Stimulated activated CD4-positive, alpha-beta T cell treated with anti-CD3 and anti-CD28 coated beads, TNF-alpha, amount 100 ng/mL, for 4 hours (primary cell): Measurements from ENCODE around the gene PSRC1.
"Not testable (repeated sequence)": the region's sequence is repeated elsewhere in the genome, so short reads cannot be mapped to it uniquely, and the experiment has no call there.

ENCODE experiments used
- DNase-seq, 3 experiments: peaks; one replicate each; pipeline ENCODE4 v3.0.0-alpha.2; 2020; ENCODE audit warnings: low read depth in 3 of 3

PSRC1 gene

DNA sequence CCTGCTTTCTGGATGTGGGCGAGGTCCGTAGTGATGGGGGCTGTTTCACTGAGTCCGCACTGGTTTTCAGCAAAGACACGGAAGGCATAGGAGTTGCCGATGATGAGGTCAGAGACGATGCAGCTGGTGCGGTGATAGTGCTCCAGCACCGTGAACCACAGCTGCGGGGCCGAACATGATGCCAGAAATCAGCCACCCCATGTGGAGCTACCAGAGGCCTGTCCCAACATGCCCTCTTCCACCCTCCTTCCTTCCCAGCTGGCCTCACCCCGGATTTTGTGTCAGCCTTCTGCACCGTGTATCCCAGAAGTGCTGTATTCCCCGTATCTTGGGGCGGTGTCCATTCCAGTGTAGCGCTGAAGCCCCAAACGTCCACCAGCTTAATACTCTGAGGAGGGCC lies 13.8 kb upstream of the PSRC1 start:
- DNase-seq: no peak

DNA sequence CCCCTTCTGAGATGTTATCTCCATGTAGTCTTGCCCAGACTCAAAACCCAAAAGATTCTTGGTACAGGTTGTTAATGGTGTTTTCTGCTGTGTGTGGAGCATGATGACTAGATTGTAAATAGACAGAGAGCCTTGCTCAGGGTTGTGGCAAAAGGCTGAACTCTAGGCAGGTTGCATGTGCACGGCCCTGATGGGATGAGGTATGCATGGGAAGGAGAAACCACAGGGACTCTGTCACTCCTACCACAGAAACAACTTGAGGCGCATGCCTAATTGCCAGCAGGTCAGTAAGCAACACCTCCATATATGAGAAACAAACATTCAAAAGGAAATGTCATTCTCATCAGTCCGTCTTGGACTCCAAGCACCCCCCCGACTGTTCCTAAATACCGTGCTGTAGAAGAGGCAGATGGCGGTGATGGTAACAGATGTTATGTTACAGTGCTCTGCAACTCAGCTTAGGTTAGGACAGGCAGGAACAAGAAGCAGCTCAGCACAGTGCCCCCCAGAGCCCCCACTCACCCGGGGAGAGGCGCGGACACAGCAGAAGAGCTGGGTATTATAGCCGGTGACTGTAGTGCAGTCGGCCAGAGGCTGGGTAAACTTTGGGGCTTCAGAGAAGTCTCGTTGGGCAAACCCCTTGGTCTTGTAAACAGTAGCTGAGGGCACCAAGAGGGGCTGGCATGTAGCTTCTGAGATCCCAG lies 12.9 kb upstream of the PSRC1 start:
- no peak for DNase-seq

DNA sequence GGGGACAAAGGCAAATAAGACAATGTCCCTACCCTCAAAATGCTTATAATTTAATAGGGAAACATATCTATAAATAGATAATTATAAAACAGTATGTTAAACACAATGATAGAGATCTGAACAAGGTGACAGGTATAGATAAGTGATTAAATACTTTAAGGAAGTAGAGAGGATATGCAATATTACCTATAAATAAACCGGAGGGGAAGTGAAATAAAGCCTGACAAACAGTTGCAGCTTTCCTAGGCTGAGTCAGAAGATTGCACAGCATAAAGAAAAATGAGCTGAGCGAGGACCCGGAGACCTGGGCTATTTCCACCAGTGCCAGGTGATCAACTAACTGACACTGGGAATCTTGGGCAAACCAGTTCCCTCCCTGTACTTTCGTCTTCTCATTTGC lies 11.5 kb upstream of the PSRC1 start:
- no peak for DNase-seq

DNA sequence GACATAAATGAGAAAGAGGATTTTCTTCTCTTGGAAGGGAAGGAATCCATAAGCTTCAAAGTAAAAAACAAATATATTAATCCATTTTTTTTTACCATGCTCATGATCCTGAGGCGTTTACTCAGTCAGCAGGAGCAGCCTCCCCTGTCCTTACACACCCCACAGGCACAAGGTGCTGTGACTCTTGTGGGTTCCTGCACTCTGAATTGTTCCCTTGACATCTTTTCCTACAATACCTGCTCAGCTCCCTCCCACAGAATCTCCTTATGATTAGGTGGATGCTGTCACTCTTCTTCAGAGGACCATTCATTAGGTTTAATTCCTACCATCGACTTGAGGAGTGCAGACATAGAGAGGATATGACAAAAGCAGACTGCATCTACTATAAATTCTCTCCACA lies 10.1 kb upstream of the PSRC1 start:
- no peak for DNase-seq

DNA sequence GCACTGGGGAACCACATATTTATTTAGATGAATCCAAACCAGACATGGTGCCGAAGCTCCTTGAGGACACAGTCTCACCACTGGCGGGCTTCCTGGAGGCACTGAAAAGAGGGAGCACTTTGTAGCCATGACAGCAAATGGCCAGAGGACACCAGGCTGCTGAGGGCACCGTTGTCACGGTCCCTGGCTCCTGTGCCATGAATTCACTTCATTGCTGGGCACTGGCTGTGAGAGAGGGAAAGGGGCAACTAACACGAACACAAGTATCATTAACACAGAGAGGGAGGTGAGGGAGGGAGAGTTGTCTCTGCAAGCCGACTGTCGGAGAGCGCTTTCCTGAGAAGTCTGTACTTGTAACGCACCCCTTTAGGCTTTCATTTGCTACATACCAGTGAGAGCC lies 9.4 kb upstream of the PSRC1 start:
- DNase-seq: no peak

DNA sequence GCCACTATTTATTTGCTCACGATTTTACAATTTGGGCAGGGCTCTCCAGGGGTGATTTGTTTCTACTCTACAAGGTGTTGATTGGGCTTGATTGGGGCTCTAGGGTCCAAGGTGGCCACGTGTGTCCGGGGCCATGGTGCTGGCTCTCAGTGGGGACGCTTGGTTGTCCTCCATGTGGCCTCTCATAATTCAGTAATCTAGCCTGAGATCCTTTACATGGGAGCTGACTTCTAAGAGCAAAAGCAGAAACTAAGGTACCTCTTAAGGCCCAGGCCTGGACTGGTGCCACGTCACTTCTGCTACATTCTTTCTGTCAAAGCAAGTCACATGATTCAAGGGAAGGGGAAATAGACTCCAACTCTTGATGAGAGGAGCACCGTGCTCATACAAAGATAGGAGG lies 8.1 kb upstream of the PSRC1 start:
- DNase-seq: no peak

DNA sequence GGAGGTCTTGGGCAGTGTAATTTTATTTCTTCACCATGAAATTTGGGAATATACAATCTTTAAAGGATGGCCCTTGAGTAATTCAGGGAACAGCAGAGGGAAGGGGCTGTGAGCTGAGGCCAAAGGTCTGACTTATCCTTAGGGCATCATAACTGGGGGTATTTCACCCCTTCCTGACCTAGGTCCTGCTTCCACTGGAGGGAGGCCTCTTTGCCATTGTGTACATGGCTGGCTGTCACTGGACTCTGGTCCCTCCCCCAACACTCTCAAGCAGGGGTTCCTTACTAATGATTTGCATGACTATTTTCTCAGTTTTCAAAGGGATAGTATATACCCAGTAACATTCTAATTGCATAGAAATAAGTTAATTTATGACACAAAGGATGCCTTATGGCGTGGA lies 7.2 kb upstream of the PSRC1 start:
- DNase-seq: no peak

DNA sequence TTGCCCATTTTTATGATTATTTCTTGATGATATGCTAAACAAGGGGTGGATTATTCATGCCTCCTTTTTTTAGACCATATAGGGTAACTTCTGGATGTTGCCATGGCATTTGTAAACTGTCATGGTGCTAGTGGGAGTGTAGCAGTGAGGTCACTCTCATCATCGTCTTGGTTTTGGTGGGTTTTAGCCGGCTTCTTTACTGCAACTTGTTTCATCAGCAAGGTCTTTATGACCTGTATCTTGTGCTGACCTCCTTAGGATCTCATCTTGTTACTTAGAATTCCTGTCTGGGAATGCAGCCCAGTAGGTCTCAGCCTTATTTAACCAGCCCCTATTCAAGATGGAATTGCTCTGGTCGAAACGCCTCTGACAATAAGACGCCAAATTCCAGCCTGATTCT lies 3.8 kb upstream of the PSRC1 start:
- not testable (repeated sequence) for DNase-seq

DNA sequence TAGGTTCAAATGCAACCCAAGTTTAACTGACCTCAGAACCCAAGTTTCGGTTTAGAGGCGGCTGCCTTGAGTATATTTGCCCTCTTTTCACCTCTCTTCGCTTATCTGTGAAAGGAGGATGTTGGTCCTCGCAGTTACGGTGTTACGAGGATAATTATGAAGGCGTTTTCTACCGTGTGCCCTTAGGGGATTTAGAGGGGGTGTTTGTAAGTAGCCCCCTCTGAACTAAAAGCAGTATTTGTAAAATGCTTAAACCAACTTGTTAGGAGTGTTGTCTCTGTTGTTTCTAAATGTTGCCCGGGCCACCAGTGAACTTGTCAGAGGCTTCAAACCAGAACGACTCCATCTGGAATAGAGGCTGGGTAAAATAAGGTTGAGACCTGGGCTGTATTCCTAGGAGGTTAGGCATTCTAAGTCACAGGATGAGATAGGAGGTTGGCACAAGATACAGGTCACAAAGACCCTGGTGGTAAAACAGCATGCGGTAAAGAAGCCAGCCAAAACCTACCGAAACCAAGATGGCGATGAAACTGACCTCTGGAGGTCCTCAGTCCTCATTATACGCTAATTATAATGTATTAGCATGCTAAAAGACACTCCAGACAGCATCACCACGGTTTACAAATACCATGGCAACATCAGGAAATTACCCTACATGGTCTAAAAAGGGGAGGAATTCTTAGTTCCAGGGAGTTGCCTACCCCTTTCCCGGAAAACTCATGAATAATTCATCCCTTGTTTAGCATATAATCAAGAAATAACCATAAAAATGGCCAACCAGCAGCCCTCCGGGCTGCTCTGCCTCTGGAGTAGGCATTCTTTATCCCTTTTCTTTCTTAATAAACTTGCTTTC lies 1.0 kb upstream of the PSRC1 start:
- no peak for DNase-seq

DNA sequence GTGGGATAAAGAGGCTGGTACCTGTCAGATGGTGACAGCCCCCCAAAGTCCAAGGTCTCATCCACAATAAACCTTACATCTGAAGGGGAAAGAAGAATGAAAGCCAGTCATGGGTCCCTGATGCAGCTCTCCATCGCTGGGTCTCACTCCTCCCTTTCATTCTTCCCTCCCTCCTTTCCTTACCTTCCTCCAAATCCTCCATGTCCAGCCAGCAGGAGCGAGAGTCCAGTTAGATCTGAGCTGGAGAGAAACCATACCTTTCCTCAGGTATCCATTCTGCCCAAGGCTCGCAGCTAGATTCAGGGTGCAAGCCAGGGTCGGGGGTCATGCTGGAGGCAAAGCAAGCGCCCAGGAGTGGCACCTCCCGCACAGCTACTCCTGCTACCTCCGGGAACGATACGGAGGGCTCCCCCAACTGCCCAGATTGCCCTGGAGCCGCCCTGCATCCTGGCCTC lies 421 bp downstream of the PSRC1 start:
- DNase-seq: no peak

DNA sequence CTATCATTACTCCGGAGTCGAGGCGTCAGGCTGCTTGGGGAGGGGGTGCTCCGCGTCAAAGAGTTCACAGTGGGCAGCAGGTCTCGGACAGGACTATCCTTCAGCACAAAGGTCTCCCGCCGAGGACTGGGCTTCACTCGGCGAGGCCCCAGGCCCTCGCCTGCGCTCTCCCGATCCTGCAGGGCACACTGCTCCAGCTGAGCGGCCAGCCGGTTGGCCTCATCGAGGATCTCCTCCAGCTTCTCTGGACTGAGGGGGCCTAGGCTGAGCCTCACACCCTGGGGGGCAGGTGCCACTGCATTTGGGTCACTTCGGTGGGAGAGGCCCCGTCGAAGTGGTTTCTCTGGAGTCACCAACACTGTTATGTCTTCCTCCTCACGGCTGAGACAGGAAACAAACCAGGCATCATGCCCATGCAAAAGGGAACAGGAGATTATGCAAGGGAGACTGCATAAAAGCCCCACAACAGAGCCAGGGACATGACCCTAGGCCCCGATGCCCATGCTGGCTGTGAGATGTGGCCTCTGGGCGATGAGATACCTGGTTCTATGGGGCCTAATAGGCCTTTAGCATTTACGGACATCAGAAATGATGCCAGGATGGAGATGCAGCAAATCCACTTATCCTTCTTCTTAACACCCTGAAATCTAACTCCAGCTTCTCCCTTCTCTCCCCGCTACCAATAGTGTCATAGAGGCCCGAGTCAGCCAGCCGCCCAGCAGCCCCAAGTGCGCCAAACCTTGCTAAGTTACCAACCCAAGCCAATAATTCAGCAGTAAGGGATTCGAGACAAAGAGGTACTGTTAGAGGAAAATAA lies 1.1 kb downstream of the PSRC1 start:
- no peak for DNase-seq

DNA sequence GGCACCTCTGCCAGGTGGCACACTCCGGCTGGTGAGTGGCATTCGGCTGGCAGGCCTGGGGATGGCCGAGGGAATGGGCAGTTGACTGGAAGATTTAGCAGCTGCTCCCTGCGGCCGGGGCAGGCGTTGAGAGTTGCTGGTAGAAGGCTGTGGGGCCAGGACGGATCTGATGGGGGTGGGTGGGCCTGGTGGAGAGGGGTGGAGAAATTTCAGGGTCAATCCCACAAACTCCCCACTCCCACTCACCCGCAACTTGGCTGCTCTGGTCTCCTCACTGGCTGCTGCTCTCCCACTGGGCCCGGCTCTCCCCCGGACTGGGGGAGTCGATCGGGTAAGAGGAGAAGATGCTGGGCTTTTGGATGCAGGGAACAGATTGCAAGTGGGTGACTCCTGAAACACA lies 2.1 kb downstream of the PSRC1 start:
- no peak for DNase-seq

DNA sequence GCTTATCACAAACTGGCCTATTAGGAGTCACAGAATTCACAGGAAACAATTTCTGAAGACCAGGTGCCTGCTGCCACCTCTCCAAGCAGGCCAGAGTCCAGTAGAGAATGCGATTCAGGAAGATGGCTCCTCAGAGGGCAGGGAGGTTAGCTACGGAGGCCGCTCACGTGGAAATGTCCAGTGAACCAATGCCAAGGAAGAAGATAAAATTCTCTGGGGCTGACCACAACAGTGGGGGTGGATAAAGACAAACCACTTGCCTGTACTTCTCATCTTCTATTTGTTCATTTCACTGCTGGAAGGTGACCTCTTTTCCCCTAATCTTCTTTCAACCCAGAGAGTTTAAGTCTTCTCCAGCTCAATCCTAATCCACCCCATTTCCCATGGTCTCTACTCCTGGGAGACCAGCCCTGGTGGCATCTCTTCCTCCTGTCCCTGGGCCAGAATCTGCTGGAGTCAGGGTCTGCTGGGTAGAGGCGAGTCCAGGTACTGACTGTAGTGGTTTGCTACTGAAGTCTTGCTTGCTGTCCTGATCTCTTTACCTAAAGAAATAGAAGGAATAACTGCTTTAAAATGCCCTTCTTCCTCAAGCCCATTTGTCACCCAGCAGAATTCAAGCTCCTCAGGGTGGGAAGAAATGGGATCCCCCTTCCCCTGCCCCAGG lies 3.2 kb downstream of the PSRC1 start:
- DNase-seq: no peak

DNA sequence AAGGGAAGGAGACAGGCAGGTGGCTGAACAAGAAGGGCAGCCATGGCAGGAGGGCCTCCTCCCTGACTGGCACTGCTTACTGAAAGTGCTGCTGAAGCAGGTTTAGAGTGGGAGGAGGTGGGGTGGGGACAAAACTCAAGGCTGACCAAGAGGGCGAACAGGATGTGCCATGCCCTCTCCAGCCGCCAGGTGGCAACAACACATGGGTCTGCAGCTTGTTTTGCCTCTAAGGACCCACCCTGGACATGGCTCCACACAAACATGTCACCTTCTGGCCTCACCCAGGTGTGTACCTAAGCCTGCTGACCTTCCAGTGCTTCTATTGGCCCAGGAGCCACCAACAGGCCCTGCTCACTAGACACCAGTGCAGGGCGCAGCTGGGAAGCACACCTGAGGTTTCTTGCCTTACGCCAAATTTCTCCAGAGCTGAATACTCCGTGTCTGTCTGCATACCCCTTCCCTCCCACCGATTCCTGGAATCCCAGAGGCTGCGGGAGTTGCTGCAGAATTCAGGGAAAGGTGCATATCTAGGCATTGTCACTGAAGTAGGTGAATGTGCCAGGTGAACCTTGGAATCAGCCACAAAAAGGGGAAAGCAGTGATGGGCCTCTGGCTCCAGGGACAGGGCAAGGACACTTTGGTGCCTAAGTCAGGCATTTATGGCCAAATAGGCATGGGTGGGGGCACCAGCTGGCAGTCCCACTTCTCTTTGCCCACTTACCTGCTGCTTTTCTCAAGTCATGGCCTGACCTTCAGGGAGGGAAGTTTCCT lies 5.3 kb downstream of the PSRC1 start:
- DNase-seq: peak; percentile 20 to 47 (median 28)

DNA sequence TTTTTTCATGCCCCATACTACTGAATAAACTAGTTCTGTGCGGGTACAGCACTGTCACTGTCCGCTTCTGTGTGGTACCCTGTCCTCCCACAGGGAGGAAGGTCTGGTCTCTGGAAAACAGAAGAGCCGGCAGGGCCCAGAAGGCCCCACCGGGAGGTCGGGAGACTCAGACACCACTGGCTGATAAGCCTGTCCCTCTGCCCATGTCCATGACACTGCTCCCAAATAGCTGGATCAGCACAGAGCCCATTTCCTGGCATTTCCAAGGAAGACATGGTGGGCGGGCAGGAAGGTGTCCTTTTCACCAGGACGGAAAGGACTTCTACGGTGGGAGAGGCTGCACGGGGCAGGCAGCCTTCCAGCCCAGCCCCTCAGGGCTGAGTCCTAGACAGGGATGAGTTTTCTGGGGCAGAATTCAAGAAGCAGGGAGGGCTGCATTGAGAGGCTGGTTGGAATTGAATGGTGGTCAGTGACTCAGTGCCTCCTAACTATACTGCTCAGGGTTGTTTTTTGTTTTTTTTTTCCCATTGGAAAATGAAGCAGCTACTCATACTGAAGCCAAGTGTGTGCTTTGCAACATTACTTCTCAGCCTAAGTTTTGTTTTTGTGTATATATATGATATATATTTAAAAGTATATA lies 7.1 kb downstream of the PSRC1 start:
- no peak for DNase-seq

DNA sequence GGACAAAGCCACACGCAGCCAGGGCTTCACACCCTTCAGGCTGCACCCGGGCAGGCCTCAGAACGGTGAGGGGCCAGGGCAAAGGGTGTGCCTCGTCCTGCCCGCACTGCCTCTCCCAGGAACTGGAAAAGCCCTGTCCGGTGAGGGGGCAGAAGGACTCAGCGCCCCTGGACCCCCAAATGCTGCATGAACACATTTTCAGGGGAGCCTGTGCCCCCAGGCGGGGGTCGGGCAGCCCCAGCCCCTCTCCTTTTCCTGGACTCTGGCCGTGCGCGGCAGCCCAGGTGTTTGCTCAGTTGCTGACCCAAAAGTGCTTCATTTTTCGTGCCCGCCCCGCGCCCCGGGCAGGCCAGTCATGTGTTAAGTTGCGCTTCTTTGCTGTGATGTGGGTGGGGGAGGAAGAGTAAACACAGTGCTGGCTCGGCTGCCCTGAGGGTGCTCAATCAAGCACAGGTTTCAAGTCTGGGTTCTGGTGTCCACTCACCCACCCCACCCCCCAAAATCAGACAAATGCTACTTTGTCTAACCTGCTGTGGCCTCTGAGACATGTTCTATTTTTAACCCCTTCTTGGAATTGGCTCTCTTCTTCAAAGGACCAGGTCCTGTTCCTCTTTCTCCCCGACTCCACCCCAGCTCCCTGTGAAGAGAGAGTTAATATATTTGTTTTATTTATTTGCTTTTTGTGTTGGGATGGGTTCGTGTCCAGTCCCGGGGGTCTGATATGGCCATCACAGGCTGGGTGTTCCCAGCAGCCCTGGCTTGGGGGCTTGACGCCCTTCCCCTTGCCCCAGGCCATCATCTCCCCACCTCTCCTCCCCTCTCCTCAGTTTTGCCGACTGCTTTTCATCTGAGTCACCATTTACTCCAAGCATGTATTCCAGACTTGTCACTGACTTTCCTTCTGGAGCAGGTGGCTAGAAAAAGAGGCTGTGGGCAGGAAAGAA lies 8.1 kb downstream of the PSRC1 start:
- no peak for DNase-seq

DNA sequence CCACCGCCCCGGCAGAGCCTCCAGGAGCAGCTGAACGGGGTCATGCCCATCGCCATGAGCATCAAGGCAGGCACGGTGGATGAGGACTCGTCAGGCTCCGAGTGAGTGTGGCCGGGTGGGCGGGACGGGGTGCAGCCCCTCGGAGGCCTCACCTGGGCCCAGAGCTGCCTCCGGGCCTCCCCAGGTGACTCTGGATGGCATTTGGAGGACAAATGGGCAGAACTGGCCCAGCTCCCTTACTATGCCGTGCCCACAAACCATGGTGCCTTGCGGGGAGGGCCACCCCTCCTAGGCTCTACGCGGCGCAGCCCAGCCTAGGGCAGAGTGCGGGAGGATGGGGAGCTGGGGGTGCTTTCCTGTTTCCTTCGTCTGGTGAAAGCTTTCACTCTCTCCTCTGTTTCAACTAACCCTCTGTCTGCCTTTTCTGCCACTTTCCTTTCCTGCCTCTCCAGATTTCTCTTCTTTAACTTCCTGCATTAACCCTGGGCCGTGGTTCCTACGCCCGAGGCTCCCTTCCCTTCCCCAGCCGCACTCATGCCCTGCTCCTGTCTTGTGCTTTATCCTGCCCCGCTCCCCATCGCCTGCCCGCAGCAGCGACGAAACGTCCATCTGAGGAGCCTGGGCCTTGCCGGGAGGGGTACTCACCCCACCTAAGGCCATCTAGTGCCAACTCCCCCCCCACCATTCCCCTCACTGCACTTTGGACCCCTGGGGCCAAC lies 9.2 kb downstream of the PSRC1 start:
- DNase-seq: no peak

DNA sequence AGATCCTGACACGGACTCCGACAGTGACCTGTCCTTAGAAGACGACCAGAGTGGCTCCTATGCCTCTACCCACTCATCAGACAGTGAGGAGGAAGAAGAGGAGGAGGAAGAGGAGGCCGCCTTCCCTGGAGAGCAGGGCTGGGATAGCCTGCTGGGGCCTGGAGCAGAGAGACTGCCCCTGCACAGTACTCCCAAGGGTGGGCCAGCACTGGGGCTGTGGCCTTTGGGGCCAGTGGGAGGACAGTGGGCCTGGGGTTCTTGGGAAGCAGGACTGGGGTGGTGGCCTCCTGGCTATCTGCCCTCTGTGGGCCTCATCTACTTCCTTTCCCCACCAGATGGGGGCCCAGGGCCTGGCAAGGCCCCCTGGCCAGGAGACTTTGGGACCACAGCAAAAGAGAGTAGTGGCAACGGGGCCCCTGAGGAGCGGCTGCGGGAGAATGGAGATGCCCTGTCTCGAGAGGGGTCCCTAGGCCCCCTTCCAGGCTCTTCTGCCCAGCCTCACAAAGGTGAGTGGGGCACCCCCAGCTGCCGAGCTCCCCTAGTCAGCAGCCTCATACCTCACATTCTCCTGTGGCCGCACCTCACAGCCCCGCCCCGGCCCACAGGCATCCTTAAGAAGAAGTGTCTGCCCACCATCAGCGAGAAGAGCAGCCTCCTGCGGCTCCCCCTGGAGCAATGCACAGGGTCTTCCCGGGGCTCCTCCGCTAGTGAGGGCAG lies 10.0 kb downstream of the PSRC1 start:
- DNase-seq: no peak
